Measurements from ENCODE around the gene TMEM109. TPM values are rescaled to one million over a fixed set of nuclear protein-coding genes. Genes with fewer than 3 reads are reported as not detected.

TMEM109 gene
- total and polyA plus RNA-seq, 2 of the 8 experiments (the other 6 are each of a cell fraction or from before 2014, with no cell fraction given) = 27.3 to 30.3 TPM

GRCh38 chr11:60968223-60968622 lies 54.3 kb downstream of the TMEM109 start (continued):
- no peak for TF ChIP-seq CHD7 (IDR thresholded peaks at IDR 0.05; ENCODE audit: insufficient replicate concordance, low read length)
